Fibroblast of skin of left biceps (primary cell): Measurements from ENCODE around the gene TRAPPC11.

Experiments used
- DNase-seq, 2 experiments: peaks; one replicate each; pipeline ENCODE4 v3.0.0-alpha.2; 2013; ENCODE audit warnings: low read depth in 2 of 2

TRAPPC11 gene

DNA sequence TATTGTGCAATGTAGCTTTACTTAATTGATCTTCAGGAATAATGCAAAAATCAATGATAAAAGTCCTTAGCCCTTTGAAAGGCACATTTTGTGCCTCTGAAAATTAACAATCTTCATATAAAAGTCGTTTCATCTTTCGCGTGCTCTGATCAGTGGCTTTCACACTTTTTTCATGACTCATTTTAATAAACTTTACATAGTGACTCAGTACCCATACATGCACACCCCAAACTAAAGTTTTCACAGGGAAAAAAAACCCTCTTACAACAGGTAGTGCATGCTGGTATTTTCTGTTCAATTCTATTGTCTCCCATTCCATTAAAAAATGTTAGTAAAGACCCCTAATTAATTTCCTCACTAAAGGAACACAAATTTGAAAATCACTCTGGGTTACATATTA lies 21.6 kb upstream of the TRAPPC11 start:
- DNase-seq, result no peak

DNA sequence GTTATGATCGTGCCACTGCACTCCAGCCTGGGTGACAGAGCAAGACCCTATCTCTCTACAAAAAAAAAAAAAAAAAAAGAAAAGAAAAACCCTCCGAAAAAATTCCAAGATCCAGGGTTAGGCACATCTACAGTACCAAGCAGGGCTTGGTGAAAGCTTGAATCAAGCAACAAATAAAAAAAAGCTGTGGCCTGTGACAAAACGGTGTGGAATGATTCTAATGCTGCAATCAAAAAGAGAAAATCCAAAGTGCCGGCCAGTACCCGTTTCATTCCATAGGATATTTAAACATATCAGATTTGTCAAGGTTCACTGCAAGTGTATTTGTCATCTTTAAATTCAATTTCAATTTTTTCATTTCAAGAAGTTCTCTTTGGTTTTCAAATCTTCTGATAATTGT lies 20.7 kb upstream of the TRAPPC11 start:
- DNase-seq, result no peak

DNA sequence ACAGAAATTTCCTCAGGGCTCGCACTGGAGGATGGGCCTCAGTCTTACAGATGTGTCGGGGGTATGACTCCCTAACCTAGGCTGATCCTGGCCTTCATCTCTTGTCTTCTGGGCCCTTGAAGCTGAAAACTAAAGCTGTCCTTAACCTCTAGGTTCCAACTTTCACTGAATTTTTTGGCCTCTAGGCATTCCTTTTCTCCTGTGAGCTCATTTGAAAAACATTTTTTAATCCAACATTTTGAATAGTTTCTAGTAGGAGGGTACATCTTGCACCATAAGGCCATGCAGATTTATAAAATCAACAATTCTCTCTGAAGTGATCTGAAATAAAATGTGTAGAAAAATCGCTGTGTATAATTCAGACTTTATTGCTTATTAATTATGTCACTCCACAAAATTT lies 19.8 kb upstream of the TRAPPC11 start:
- no peak for DNase-seq

DNA sequence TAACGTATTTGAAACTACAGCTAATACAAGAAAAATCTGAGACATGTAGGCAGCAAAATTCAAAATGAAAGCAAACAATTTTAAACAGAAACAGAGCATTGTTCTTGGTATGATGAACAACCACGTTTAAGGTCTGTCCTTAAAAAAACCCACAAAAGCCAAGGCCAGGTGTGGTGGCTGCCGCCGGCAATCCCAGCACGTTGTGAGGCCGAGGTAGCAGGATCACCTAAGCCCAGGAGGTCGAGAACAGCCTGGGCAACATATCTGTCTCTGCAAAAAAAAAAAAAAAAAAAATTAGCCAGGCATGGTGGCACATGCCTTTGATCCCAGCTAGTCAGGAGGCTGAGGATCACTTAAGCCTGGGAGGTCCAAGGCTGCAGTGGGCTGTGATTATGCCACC lies 13.8 kb upstream of the TRAPPC11 start:
- no peak for DNase-seq

DNA sequence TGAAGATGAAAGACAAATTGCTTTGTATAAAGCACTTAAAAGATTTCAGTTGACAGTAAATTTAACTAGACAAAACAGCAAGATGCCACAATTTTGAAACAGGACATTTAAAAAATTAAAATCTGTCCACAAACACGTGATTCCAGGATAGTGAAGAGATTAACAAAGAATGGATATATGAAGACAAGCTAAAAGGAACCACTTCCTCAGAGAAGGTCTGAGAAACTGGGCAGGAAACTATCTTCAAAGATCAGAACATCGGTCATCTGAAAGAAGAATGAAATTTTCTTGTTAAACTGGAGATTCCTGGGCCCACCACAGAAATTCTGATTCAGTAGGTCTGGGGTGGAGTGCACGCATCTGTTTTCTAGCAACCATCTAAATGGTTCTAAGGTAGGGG lies 1.5 kb upstream of the TRAPPC11 start:
- DNase-seq, result no peak

DNA sequence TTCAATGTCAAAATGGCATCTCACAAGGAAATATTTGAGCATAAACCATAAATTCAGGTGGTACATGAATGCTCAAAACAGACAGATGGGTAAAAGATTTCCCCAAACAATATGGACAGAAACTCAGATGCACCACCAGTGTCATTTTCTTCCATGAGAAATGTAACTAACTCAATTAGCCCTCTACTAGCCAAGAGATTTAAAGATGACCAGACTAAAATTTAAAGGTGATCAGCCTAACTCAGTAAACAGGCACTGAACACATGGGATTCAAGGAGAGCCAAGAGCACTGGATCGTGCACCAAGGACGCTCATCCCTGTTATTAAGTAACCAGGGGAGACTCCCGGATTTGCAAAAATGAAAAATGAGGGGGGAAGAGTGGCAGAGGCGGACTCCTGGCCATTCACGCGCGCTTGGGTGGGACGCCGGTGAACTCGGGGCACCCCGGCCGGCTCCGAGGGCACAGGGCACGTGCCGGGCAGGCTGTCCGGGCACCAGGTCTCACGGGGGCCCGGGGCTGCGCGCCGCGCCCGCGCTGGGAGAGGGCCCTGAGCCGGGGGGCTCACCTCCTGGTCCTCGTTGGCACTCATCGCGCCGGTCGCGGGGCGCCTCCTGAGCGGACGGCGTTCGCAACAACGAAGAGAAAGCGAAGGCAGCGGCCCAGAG lies 598 bp upstream of the TRAPPC11 start:
- no peak for DNase-seq

DNA sequence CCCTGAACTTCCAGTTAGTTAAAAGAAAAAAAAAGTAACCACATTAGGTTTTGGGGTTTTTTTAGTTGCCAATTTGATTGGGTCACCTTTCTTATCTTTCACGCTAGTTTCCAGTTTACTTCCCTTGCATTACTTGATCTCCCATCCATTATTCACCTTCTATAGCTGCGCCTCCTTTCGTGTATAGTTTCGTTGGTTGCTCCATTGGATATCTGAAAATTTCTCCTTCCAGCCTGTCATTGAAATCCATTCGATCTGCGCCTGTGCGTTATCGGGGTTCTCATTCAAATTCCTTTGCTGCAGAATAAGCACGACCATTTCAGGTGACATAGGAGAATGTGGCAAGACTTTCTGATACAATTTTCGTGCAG lies 764 bp downstream of the TRAPPC11 start:
- DNase-seq, result no peak

DNA sequence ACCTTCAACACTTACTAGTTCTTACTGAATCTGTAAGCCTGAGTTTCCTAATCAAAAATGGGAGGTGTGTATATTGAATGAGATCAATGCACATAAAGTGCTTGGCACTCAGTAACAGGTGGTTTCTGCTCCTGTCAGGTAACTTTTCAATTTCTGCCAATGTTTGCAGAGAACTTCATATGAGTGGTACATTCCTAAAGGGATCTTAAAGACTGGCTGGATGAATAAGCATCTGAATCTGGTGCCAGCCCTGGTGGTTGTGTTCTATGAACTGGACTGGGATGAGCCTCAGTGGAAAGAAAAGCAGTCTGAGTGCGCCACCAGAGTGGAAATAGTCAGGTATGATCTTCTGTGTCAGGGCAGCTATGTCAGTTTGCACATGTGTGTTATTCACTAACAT lies 7.0 kb downstream of the TRAPPC11 start:
- DNase-seq, result no peak

DNA sequence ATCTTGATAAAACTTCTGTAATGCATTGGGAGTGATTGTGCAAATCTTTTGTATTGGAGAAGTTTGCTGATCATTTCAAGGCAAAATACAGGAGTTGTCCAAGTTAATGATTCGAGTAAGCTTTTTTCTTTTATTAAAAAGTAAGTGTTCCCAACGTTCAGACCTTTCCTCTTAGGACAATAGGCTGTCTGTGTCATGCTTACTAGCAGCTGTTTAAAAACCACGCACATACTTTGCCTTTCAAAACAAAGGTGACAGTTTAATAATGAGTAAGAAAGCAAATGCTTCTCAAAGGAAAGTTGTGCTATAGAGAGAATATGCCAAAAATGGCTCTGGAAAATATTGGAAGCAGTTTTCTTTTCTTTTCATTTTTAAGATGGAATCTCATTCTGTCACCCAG lies 11.2 kb downstream of the TRAPPC11 start:
- DNase-seq, result no peak

DNA sequence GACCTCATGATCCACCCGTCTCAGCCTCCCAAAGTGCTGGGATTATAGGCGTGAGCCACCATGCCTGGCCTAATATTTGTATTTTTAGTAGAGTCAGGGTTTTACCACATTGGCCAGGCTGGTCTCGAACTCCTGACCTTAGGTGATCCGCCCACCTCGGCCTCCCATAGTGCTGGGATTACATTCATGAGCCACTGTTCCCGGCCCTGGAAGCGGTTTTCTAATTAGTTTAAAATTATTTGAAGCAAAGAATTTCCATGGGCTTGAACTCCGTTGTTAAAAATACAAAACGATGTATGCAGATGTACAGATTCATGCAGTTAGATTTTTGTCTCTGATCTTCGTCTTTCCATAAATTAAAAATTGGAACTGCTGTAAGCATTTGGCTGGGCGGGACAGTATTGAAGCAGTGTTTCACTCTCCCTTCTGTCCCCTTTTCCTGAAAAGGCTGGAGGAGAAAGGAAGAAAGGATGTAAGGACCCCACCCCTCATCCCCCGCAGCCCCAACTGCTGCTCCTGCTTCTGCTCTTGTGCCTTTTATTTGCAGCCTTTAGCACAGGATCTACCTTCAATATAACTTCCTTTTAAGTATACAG lies 12.0 kb downstream of the TRAPPC11 start:
- DNase-seq, result no peak

DNA sequence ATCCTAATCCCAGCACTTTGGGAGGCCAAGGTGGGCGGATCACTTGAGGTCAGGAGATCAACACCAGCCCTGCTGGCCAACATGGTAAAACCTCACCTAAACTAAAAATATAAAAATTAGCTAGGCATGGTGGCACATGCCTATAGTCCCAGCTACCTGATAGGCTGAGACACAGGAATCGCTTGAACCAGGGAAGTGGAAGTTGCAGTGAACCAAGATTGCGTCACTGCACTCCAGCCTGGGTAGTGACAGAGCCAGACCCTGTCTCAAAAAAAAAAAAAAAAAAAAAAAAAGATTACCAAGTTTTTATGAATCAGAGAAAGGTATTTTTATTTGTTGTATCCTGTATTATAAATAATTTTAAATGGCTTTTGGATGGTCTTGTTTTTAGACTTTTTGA lies 15.1 kb downstream of the TRAPPC11 start:
- DNase-seq, result no peak

DNA sequence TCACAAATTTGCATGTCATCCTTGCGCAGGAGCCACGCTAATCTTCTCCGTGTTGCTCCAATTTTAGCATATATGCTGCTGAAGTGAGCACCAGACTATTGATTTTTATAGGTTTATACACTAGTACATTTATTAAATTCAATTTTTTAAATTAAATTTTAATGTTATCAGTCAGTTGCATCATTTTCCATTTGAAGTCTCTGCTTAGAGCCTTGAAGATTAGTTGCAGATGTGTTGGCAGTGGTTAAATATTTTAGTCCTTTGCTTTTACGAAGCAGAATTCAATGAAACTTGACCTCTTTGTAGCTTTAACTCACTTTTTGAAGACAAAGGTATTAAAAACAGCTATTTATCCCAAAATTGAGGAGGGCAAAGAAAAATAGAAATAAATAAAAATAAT lies 16.5 kb downstream of the TRAPPC11 start:
- DNase-seq, result peak; percentile 29 to 56

DNA sequence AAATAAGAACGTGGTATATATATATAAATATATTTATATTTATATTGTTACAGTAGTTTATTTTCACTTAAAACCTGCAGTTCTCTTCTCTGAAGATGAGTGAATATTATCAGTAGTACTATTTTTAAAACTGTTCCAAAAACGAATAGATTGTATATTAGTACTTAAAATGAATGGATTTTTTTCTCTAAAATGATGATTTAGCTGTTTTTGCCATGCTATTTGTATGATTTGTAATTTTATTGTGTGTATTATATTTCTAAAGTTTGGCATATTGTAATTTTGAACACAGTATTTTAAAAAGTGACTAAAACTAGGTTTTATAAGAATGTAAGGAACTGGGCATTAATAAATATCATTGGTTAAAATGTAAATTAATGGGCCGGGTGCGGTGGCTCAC lies 22.0 kb downstream of the TRAPPC11 start:
- no peak for DNase-seq

DNA sequence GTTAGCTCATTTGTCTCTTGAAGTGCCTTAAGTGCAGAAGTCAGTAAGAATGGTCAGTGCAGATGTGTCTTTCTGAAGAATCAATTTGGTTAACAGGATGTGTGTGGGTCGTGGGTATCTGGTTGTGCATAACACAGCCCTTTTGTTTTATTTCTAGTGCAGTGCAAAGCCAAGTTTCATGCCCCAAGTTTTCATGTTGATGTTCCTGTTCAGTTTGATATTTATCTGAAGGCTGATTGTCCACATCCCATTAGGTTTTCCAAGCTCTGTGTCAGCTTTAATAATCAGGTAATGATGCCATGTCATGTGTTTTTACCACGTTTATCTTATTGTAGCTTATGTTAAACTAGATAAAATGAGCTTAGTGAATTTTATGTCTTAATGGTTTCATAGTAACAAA lies 27.4 kb downstream of the TRAPPC11 start:
- DNase-seq, result no peak

DNA sequence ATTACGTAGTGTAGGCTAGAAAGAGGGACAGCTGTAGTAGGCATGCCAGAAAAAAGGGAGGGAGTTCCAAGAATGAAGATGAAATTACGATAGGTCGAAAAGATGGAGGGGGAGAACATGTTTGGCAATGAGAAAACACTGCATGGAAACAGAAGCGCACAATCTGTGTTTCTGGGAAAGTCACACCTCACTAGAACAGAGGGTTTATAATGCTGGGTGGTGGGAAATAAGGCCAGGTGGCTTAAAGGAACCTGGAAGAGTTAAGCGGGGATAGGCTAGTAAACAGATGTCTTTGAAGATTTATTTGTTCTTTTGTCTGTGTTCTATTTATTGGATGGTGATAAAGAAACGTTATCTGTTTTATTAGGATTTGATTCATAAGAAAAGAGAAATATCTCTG lies 29.1 kb downstream of the TRAPPC11 start:
- no peak for DNase-seq

DNA sequence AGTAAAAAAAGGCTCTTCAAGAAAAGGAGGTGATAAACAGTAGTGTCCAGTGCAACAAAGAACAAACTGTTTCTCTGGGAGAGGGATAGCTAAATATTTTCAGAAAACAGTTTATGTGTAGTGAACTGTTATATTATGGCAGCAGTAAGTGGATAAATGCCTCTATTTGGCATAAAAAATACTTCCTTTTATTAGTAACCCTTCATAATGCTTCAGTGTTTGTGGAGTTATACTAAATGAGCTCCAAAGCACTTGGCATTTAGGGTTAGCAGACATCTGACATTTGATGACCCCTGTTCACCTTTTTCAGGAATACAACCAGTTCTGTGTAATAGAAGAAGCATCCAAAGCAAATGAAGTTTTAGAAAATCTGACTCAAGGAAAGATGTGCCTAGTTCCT lies 31.9 kb downstream of the TRAPPC11 start:
- DNase-seq, result no peak

DNA sequence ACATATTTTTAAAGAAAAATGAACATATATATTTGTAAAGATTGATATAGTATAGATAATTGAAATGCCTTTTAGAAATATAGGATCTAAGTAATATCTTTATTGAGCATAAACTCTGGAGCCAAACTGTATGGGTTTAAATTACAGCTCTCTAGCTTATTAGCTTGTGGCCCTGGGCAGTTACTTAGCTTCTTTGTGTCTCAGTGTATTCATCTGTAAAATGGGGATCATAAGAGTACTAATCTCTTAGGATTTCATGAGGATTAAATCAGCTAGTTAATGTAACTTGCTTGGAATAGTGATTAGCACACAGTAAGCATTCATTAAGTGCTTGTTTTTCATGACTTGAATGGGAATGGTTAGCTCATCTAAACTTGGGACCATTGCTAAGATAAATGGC lies 32.8 kb downstream of the TRAPPC11 start:
- no peak for DNase-seq

DNA sequence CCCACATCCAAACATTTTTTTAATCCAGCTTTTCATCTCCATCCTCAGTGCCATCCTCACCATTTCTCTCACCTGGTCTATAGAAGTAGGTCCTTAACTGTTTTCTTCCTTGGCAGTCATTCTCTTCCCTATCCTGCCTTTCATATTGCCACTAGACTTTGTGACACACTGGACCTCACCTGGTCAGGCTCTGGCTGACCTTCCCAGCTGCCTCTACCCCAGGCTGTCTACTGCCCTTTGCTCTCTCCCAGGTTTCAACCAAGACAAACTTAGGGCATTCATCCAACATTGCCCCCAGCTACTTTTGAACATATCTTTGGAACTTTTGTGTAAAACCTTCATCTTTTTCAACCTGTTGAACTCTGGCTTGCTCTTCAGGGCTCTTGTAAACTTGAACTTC lies 39.8 kb downstream of the TRAPPC11 start:
- no peak for DNase-seq

DNA sequence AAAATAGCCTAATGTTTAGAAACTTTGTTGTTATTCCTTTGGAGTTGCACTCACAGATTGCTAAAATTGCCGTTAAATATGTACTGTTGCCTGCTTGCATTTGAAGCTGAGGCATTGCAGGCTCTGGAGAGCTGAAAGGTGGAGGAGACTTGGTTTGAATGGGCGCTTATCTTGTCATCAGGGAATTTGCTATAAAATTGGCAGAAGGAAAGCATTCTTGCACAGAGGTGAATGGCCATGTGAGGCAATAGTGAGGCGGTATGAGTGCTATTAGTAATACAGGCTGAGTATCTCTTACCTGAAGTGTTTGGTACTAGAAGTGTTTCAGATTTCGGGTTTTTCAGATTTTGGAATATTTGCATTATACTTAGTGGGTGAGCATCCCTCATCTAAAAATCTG lies 41.3 kb downstream of the TRAPPC11 start:
- no peak for DNase-seq

DNA sequence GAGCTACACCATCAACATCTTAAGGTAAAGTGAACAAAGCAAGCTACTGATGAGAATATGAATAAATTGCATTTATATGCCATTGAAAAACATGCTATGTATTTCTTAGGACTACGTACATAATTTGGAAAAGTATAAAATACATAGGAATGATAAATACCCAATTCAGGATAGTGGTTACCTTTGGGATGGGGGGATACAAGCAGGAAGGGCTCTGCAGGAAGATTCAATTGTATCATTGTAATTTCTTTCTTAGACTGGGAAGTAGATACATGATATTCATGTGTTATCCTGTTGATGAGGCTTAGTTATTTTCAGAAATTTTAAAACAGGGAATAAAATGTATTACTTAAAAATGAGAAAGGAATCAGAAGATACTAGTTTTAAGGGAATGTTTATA lies 43.4 kb downstream of the TRAPPC11 start:
- DNase-seq, result no peak

DNA sequence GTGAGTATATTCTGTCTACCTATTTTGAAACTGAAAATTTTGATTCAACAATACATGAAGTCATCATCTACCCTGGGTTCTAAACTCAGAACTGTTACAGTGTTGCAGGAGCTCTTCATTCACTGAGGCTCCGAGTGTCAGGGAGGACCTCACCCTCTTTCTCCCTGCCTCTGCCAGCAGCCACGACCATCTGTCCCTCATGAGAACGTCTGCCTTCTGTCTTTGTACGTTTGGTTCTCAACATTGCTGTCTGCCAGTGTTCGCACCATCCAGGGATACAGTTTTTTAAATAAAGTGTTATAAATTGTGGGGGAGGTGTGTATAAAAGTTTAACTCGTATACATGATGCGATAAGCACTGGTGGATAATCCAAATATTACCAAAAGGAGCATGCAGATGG lies 55.5 kb downstream of the TRAPPC11 start:
- no peak for DNase-seq

DNA sequence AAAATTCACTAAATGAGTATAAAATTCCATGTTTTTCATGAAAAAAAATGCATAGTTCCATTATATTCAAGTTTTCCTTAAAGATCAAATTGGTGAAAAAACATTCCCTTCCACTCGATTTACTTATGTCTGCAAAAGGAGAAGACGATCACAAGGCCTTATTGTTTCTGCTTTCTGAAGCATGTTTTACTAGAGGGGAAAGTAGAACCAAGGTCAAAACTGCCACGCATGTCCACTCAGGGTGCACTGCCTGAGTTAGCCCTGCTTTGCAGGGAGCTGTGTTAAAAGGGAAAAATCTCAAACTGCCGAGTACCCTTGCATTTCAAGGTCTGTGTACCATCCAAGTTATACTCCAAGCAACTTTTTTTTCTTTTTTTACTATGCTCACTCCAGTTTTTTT lies 57.2 kb downstream of the TRAPPC11 start:
- DNase-seq, result no peak

DNA sequence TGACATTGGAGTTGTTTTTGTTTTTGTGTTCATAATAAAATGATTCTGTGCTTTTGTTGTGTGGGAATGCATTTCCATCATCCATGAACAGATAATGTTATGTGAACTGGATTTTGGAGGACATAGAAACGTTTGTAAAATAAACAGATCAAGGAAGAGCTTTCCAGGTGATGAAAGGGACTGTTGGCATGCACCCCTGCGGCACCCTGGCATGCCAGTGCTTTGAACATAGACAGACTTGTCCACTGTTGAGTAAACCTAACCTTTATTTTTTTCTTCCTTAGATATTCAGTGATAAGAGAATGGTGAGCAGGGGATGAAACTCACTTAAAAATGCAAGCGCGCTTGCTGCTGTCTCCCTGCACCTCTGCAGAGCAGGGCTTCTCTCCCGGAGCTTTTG lies 59.8 kb downstream of the TRAPPC11 start:
- no peak for DNase-seq
